ENCODE measurements around the gene PRDM16. TPM values are rescaled to one million over a fixed set of nuclear protein-coding genes. Genes with fewer than 3 reads are reported as not detected.

Gene PRDM16
- total RNA-seq, 1 experiment from 2014 or later, result 1.6 TPM

GRCh38 chr1:3470650-3471355, 401.8 kb downstream of the PRDM16 start (continued):
- no peak for TF ChIP-seq ESRRA (CRISPR knock-in tag; IDR thresholded peaks at IDR 0.05; ENCODE audit: borderline replicate concordance)

- ChIA-PET POLR2A (interaction anchor here (0.5 to 1.6 kb wide), 6 partner anchors 9 to 1083 kb away, joined by 3 to 11 read pairs (median 6); partner anchors contain the start of gene ARHGEF16), CTCF (interaction anchor here (0.7 to 4.1 kb wide), 27 partner anchors 9 to 945 kb away, joined by 3 to 165 read pairs (median 4); partner anchors contain the start of genes ARHGEF16 and PANK4)
- H3K36me3 Mint-ChIP-seq, result peaks cover 11% of the 10 kb centered on the region; the same call in 1 of the 2 replicates
- peaks cover 17% of the 10 kb centered on the region for H3K4me1 Mint-ChIP-seq
- DNase-seq (ENCODE audit: low spot score), result peak; percentile 77
- H3K27me3 Mint-ChIP-seq (ENCODE audit: low read depth), result no peaks in the 10 kb centered on the region
- no peak overlapping the region for H3K4me3 Mint-ChIP-seq
- H3K27ac Mint-ChIP-seq, result peak overlapping the region; percentile 70; the same call in 1 of the 2 replicates
- no peaks in the 10 kb centered on the region for H3K9me3 Mint-ChIP-seq
- ATAC-seq, result peak; percentile 82
- TF ChIP-seq MAX (CRISPR knock-in tag; IDR thresholded peaks at IDR 0.05) (peak; percentile 58; the same call in 1 of the 2 replicates), ZNF263 (CRISPR knock-in tag; IDR thresholded peaks at IDR 0.05; ENCODE audit: low read depth) (no peak), ZNF532 (CRISPR knock-in tag; IDR thresholded peaks at IDR 0.05; ENCODE audit: borderline replicate concordance) (no peak), ZNF138 (CRISPR knock-in tag; conservative IDR thresholded peaks at IDR 0.05) (no peak), PRDM15 (CRISPR knock-in tag; IDR thresholded peaks at IDR 0.05) (no peak), ZNF232 (CRISPR knock-in tag; IDR thresholded peaks at IDR 0.05) (no peak), NR2C2 (CRISPR knock-in tag; IDR thresholded peaks at IDR 0.05) (no peak), FOXP1 (CRISPR knock-in tag; IDR thresholded peaks at IDR 0.05; ENCODE audit: borderline replicate concordance) (peak; percentile 22; the same call in 1 of the 2 replicates), HMGXB4 (CRISPR knock-in tag; IDR thresholded peaks at IDR 0.05) (no peak), E2F1 (CRISPR knock-in tag; IDR thresholded peaks at IDR 0.05) (no peak), ZNF219 (CRISPR knock-in tag; IDR thresholded peaks at IDR 0.05; ENCODE audit: borderline replicate concordance) (0 out of 2 replicates have a peak, but pooled peaks have one; percentile 17), ZBTB43 (CRISPR knock-in tag; IDR thresholded peaks at IDR 0.05) (0 out of 2 replicates have a peak, but pooled peaks have one; percentile 30), PRRX2 (CRISPR knock-in tag; IDR thresholded peaks at IDR 0.05) (no peak), CDX4 (CRISPR knock-in tag; IDR thresholded peaks at IDR 0.05; ENCODE audit: borderline replicate concordance) (no peak), ZNF281 (CRISPR knock-in tag; IDR thresholded peaks at IDR 0.05) (peak; percentile 79)
These were observed 402.5 kb downstream of the PRDM16 start for GRCh38 chr1:3471356-3472087.
